Inflammatory macrophage (primary cell): ENCODE measurements around the gene PGM5.

Source experiments
- DNase-seq, 2 donors: peaks; one replicate each; pipeline ENCODE4 v3.0.0-alpha.2; 2020 to 2022

The PGM5 gene

DNA sequence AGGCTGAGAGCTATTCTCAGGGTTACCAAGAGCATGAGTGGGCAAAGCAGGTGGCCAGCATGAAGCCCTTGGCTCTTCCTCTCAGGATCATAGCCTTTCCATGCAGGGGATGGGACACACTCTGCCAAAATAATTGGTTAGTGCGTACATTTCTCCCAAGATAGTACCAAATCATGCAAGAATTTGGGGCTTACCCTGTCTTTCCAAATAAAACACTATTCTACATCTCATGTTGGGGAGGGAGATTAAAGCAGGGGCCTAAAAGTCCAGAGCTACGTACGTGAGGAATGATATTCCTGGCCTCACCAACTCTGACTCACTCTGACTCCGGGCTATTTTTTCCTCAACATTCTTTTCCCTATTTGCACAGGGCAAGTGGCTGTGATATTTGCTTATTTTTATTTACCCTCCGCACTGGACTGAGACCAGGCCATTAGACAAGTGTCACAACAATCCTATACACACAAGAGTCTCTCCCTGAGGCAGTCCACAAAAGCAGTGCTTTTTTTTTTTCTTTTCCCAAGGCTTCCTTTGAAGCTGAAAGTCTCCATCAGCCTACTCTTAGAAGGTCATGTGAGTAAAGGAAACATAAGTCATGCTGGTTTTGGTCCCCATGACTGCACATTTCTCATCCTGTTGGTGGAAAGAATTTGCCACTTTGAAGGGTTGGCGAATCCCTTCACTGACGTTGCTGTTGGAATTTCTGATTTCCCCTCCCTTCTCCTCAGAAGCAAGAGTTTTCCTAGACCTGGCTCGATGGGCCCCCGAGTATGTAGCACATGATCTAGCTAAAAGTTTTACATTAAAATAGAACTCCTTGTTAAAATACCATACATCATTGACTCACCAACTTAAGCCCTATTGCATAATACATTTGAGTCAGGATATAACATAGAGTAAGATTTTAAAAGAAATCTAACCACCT lies 144.3 kb downstream of the PGM5 start:
- DNase-seq, result peak in 1 of 2 donors; percentile 23

DNA sequence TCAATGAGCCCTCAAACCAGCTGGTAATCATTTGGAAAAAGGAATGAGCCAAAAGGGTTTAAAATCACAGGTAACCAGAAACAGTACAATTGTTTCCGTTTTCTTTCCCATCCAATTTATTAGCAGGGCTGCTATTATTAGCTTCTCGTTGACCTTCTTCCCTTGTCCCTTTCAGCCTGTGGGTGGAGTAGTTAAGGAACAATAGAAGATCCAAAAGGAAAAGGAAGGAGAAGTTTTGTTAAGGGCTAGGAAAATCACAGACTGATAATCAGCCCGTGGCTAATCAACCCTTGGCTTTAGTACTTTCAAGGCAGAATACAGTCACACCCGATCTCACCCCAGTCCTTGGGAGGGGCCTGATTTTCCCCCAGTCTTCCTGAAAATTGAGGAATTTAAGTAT lies 145.9 kb downstream of the PGM5 start:
- DNase-seq, result no peak

DNA sequence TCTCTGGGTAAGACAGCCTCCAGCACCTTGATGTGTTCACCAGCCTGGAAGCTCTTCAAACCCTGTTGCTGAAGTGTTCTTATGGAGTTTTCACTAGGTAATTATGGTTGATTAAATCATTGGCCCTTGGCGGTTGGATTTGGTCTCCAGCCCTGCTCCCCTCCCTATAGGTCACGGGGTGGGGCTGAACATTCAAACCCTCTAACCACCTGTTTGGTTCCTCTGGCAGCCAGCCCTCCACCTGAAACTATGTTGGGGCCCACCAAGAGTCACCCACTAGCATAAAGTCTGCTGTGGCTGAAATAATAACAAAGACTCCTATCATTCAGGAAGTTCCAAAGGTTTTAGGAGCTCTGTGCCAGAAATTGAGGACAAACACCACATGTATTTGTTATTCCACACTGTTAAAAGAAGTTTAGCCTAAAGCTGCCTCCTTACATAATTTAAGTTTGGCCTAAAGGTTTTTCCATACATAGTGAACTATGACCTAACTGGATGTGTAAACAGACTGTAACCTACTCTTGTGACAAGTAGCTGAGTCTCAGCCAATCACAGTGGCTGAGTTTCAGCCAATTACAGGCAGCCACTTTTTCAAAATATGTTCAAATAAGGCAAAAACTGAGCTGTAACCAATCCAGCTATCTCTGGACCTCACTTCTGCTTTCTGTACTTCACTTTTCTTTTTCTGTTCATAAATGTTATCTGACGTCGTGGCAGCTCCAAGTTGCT lies 149.4 kb downstream of the PGM5 start:
- peak; percentile 78 to 79 for DNase-seq

DNA sequence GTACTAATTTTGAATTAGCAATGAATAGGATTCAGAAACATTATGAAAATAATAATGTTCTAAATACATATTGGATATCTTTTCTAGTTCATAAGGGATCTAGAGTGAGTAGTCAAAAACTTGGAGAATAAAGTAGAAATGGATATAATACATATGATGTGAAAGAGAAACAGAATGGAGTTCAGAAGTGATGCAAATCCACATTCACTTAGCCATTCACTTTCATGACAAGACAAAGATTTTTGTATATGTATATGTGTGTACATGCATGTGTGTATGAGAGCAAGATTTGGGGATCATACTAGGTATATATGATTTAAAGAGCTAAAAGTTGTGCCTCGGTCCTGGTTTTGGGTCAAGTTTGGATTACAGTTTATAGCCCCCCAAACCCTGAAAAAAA lies 150.1 kb downstream of the PGM5 start:
- DNase-seq, result no peak

DNA sequence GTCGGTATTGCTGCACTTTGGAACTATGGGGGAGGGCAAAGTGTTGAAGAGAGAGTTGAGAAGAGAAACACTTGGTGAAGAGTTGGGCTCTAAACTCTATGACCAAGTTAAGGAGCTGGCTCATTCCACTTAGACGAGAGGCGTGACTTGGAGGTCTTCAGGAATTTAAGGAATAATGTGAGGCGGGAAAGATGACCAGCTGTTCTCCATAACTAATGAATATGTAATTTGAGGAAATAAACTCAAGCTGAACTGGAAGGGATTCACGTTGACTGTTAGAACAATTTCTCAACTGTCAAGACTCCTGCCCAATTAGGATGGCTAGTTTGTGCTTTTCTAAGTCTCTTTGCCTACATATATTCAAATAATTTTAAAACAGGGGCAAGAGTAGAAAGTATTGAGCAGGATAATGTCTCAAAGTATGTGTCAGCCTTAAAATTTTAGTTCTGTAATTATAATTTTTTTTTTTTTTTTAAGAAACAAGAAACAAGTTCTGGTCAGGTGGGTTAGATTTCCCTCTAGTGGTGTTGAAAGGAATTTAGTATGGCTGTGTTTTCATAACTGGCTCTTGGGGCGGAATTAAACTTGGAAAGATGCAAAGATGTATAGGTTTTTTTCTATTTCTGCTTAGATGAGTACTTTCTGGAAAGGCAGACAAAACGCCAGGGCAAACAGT lies 150.9 kb downstream of the PGM5 start:
- peak; percentile 9 to 27 for DNase-seq

DNA sequence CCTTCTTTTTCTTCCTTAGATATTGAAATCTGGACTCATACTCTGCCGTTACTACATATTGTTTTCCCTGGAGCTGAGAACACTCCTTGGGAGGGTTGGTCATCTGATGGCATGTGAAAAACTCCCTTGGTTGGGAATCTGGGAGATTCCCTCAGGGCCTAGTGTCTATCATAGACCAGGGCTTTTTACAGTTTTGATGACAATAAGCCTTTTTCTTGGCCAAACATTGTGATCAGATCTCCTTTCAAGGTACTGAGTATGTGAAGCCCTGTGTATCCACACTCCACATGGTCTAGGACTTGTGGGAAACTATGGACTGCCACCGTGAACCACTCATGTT lies 151.4 kb downstream of the PGM5 start:
- DNase-seq, result no peak

DNA sequence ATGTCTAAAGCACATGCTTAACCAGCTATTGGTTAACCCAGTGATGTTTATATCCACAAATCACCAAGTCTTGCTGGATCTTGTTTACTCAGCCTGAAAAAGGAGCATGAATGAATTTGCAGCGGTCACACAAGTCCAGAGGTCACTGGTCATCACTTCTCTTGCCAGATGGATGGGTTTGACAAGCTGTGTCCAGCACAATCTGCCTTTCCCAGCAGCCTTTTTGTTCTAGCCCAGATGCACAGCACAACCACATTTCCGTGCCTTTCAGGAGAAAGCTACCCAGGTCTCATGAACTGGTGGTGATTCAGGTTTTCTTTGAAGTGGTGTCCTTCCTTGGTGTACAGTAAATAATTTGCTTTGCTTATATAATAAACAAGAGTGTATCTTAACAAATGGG lies 152.1 kb downstream of the PGM5 start:
- no peak for DNase-seq

DNA sequence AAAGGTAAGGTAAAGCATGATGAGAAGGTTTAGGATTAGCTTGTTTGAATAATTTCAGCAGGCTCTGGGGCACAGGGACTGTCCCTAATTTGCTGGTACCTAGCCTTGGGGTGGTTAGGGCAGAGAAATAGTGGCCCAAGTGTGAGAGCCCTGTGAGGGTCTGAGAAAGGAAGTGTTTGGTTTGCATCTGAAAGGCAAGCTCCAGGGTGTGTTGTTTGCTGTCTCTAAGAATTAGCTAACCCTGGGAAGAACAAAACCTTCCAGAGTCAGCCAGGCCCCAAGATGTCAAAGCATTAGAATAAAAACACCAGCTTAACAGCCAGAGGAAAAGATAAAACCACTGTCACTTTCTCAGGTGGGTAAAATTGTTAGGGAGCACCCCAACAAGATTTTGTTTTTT lies 153.3 kb downstream of the PGM5 start:
- DNase-seq, result no peak

DNA sequence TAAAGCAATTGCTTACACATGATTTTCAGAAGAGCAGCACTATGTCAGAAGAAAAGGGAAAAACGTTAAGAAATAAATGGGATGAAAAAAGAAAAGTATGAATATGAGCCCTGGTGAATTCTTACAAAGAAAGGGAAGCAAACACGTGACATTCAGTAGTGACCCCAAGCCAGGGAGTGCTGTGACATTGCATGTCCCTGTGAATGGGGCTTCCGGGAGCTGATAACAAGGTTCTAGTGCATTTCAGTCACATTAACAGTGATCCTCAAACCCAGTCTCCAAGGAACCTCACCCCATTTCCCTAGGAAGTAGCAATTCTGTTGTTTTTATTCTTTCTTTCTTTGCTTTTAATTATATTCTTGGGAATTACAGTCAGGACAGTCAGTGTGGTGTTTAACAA lies 157.0 kb downstream of the PGM5 start:
- no peak for DNase-seq

DNA sequence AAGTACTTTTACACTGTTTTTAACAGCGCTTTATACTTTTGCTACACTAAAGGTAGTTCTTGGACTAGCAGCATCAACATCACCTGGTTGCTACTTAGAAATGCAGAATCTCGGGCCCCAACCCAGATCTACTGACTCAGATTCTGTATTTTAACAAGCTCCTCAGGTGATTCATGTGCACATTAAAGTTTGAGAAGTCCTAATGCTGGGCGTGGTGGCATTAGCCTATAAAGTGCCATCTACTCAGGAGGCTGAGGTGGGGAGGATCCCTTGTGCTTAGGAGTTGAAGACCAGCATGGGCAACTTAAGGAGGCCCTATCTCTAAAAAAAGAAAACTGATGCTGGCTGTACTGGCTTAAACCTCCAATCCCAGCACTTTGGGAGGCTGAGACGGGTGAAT lies 157.6 kb downstream of the PGM5 start:
- no peak for DNase-seq

DNA sequence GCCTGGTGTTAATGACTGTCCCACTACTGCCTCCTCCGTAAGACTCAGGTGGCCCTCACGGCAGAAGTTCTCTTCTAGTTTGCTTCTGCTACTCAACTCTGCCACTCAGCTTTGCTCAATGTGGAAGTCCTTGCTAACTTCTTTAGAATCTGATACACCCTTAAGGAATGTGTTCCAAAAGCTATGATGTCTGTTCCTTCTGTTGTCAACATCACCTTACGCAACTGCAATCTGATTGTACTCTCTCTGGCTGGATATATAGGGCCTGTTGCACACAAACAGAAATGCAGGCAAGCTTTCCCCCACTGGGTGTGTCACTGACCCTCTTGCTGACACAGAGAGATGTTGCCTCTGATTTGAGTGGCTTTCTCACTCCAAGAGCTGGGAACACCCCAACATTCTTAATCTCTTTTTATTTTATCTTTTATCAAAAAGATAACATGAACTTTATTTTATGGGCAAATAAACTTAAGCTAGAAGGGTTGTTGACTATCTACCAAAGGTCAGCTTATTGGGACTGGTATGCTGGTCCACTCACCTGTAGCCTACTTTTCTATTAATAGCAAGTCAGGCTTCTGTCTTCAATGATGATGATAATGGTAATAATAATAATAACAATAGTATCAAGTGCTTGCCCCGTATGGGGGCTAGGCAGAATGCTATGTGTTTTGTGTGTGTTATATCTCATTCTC lies 159.1 kb downstream of the PGM5 start:
- DNase-seq, result peak; percentile 18 to 47

DNA sequence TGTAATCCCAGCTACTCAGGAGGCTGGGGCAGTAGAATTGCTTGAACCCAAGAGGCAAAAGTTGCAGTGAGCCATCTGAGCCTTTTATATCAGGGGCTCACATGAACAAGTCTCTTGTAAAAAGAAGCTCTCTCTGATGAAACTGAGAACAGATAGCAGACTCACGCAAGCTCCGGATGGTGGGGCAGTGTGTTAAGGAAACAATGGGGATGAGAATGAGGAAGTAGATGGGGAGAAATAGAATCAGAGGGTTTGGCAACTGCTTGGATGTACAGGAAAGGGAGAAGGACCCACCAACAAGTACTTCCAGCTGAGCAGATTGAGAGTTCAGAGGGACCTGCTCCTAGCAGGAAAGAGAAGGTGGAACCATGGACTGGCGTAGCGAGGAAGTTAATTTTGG lies 165.7 kb downstream of the PGM5 start:
- peak; percentile 73 to 83 for DNase-seq

DNA sequence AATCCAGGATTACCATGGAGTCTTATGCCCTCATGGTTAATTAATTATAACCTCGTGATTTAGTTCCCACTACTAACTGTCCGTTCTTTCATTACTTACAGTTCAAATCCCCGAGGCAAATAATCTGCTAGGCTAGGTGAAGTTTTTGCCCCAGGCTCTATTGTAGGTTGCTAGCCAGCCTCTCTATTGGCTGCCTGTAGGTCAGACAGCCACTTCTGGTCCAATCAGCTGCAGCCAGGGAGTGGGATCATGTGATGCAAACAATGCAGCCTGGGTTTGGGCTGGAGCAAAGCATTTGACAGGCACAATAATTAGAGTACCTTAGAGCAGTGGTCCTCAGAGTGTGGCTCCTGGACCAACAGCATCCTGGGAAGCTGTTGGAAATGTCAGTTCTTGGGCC lies 166.5 kb downstream of the PGM5 start:
- no peak for DNase-seq

DNA sequence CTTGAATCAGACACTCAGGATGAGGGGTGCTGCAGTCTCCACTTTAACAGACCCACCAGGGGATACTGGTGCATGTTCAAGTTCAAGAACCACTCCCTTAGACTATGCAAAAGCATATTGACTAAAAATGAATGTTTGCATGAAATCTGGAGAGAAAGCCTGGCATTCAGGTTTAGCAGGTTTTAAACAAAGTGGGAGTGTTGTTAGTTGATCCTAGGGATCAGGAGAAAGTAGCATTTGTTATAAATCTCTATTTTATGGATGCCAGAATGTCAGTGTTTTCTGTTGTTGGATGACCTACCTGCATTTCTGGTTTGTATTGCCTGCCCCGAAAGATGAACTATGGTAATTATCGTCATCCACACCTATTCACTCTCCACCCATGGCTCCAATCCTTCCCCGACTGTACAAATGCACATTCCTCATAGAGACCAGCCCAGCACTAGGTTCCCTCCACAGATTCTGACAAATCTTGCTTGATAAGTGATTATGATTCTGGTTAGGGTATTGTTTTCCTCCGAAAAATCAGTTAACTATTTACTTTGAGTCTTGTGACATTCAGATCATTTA lies 167.0 kb downstream of the PGM5 start:
- DNase-seq, result no peak

DNA sequence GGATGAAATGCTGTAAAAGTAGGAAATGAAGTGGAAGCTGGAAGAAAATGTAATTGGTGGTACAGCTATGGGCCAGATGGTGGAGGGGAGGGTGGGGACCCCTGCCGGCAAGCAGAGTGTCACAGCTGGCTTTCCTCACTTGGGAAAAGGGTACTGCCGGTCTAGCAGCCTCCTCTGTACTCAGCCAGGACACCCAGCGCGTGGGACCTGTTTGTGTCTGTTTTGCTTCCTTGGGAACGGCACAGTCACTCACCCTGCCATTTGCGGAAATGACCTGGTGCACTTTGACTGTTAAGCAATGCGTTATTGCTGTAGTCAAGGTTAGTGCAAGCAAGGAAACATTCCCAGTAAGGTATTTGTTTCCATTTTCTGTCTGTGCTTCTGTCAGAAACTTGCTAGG lies 174.2 kb downstream of the PGM5 start:
- DNase-seq, result peak; percentile 38 to 62

DNA sequence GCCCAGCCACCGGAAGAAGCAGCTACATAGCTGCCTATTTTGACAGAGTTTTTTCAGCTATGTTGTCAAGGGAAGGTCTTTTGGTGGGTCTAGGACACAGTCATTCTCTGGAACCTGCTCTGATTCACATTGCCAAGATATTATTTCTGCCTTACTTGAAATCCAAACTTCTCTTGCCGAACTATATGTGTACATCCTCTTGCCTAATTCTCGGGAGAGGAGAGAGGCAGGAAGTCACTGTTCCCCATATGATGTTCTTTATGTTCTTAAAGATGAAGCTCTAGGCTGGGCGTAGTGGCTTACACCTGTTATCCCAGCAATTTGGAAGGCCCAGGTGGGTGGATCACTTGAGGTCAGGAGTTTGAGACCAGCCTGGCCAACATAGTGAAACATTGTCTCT lies 175.7 kb downstream of the PGM5 start:
- DNase-seq, result peak; percentile 46 to 60

DNA sequence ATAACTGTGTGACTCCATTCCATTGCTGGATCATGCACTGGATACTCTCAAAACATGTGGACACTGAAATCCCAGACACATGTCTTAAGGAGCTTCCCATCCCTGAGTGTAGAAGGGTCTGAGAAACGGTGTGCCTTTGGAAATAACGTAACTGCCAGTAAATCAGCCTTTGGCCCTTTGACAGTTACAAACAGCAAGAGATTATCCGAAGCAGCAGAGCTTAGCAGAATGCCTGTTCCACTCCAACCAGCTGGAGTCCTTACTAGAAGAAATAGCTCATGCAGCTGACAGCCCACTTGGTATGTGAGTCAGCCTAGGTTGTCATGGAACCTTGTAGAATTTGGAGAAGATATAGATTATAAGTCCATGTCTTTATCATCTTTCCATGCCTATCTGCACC lies 177.3 kb downstream of the PGM5 start:
- no peak for DNase-seq

DNA sequence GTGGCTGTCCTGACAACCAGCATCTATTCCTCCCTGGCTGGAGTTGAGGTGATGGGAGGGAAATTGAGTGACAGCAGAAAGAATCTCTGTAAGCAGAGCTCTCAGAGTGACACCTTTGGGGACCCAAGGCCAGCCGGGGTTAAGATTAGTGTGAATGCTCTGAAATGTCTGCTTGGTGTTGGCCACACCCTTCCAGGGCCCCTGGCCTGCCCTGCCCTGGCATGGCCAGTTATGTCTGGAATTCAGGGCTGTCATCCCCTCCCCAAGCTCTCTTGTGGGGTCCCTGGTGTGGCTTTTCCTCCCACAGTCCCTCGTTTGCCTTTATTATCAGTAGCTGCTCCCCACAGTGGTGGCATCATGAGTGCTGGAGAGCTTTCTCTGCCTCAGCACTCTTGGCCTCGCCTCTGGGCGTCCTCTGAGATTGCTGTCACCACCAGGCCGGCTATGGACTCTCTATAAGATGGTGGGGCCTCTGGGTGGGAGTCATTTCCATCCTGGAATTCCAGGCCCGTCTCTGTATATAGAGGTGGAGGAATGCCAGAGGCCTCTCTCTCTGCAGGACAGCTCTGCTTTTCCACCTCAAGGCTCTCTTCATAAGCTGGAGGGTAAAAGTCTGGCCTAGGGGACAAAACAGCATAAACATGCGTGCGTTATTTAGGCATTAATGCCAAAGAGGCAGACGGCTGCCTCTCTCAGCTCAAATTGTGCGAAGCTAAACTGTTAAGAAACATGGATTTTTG lies 180.6 kb downstream of the PGM5 start:
- DNase-seq, result no peak

DNA sequence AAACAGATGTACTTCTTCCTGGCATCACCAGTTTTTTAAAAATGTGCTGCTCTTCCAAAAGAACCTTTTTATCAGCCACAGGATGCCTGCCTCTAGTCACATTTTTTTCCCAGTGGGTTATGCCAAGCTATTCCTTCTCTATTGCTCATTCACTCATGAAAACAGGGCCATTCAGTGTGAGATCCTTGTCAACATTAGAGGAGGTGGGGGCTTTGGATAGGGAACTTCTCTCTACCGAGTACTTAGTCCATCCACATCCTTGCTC lies 181.1 kb downstream of the PGM5 start:
- no peak for DNase-seq

DNA sequence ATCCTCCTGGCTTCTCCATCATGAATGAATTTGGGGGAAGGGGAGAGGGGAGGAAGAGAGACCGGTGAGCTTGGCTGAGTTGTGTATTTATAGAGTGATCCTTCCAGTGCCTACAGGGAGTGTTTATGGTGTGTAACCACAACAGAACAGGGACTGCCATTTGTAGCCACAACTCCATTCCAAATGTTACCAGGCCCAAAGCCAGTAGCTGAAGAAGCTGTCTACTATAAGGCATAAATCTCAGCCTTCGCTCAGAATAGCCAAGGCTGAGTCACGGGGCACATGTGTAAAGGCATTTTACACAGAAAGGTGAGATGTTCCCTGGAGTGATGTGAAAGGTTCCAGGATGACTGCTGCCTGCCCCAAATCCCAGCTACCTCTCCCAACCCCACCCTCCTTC lies 181.8 kb downstream of the PGM5 start:
- no peak for DNase-seq

DNA sequence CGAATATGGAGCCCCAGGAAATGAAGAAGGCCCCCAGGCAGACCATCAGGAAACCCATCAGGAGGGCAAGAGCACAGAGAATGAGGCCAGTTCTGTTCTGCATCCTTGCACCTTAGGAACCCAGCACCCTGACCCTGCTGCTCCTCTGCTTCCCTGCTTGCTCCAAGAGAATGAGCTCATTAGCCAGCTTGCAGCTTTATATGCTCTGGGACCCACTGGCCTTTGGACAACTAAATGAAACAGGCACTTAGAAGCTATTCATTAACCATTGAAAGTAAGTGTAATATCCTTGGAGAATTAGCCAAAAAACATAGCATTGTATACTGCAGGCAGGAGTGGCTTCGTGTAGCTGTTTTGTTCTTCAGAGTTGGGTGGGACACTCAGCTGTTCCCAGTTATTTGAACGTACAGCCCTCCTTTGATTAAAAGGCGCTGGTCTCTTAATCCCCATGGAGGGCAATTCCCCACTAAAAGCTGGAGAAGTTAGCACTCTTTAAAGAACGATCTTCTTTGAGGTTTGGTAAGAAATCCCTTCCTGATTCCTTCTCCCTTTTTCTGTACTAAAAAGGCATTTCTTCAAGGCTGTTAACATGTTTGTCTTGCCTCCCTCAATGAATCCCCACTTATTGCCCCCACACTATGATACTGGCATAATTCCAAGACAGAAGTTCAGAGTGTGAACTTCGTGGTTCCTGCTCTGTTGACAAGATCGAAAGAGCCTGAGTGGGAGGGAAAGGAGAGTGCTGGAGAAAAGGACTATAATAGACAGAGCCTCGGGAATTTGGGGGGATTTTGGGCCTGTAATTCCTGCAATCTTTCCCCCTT lies 184.5 kb downstream of the PGM5 start, which contains the start of gene TMEM252:
TMEM252 (minus strand) TSS at position 172 of the 824 bp plus-strand sequence; CDS start at position 103, 69 bp downstream.
- DNase-seq, result no peak
